B cell (primary cell): ENCODE data around the gene MARF1. TPM values are rescaled to one million over a fixed set of nuclear protein-coding genes. Genes with fewer than 3 reads are reported as not detected.
A peak's percentile ranks its signal among the peaks of the same experiment; 100 is the strongest.
"Not testable (repeated sequence)": the region's sequence is repeated elsewhere in the genome, so short reads cannot be mapped to it uniquely, and the experiment has no call there.

Experiments
- ATAC-seq: fragments of 200-7000 bp; cut with Tn5 transposase; one replicate; pipeline ENCODE4 v1.10.0; 2021; ENCODE audit warnings: low read depth, mild to moderate bottlenecking, moderate number of reproducible peaks, moderate library complexity
- CTCF ChIA-PET: fragments of 350-600 bp; sonication (Branson Sonifier 250); formaldehyde crosslinking; loops from one replicate; lab custom pipeline; 2021; ENCODE audit warnings: antibody characterized with exemption, inconsistent platforms; lab: Charles Lee
- POLR2A ChIA-PET: fragments of 350-600 bp; sonication (Branson Sonifier 250); formaldehyde crosslinking; loops from one replicate; lab custom pipeline; 2021; ENCODE audit warnings: antibody characterized with exemption; lab: Charles Lee
- DNase-seq: peaks from one replicate; pipeline ENCODE4 v3.0.0; 2013
- H2AFZ ChIP-seq: 2 replicates; pipeline ENCODE4 v1.6.1; 2012; ENCODE audit warnings: mild to moderate bottlenecking, low read depth, low read length; ENCODE audit not compliant: insufficient read depth, poor library complexity, severe bottlenecking
- H3K27ac ChIP-seq, 2 donors: 1 replicate in 1 of 2; 2 replicates in 1 of 2; pipeline ENCODE4 v1.5.1; 2012 to 2013; ENCODE audit warnings: low read length in 2 of 2, mild to moderate bottlenecking in 2 of 2, moderate library complexity in 1 of 2
- H3K27me3 ChIP-seq, 4 experiments: fragments of 200-600 bp in 1 of 4; sonication (generic) in 1 of 4; replicated peaks in 1 of 4; 1 replicate in 2 of 4; 2 replicates in 2 of 4; pipeline versions ENCODE4 v1.6.1 to v1.7.0; 2013 to 2016; ENCODE audit warnings: low read length in 3 of 4, mild to moderate bottlenecking in 2 of 4, mixed read lengths in 1 of 4, moderate library complexity in 1 of 4; ENCODE audit not compliant: insufficient read depth in 4 of 4, control insufficient read depth in 3 of 4; ENCODE audit errors: control extremely low read depth in 1 of 4
- H3K36me3 ChIP-seq, 2 experiments: replicated peaks in 1 of 2; 1 replicate in 1 of 2; 2 replicates in 1 of 2; pipeline versions ENCODE4 v1.6.1 to v1.7.1; 2013; ENCODE audit warnings: low read length in 1 of 2; ENCODE audit not compliant: insufficient read depth in 2 of 2, control insufficient read depth in 1 of 2; ENCODE audit errors: control extremely low read depth in 1 of 2, extremely low read depth in 1 of 2
- H3K4me1 ChIP-seq, 2 donors: fragments of 200-600 bp in 1 of 2; sonication (generic) in 1 of 2; 1 replicate in 1 of 2; 2 replicates in 1 of 2; pipeline versions ENCODE4 v1.5.1 to v1.6.1; 2013 to 2017; ENCODE audit warnings: low read length in 2 of 2; ENCODE audit not compliant: control insufficient read depth in 2 of 2, insufficient read depth in 2 of 2
- H3K4me2 ChIP-seq: replicated peaks from 2 replicates; pipeline ENCODE3; 2012; ENCODE audit warnings: mild to moderate bottlenecking, low read depth, low read length; ENCODE audit not compliant: poor library complexity, severe bottlenecking
- H3K4me3 ChIP-seq, 5 experiments: fragments of 200-600 bp in 1 of 5; sonication (generic) in 1 of 5; 1 replicate in 3 of 5; 2 replicates in 2 of 5; pipeline versions ENCODE4 v1.5.1 to v1.7.0; 2011 to 2016; ENCODE audit warnings: low read length in 4 of 5, mild to moderate bottlenecking in 4 of 5, low read depth in 2 of 5, control low read depth in 1 of 5, moderate library complexity in 1 of 5; ENCODE audit not compliant: insufficient read depth in 1 of 5; ENCODE audit errors: control extremely low read depth in 1 of 5, extremely low read depth in 1 of 5
- H3K79me2 ChIP-seq: fragments of 200-600 bp; sonication (generic); one replicate; pipeline ENCODE4 v1.6.0; 2016; ENCODE audit warnings: low read length; ENCODE audit not compliant: control insufficient read depth, insufficient read depth
- H3K9ac ChIP-seq: fragments of 200-600 bp; sonication (generic); 2 replicates; pipeline ENCODE4 v1.6.1; 2017; ENCODE audit warnings: mild to moderate bottlenecking, low read length, moderate library complexity
- H3K9me3 ChIP-seq, 3 donors: one replicate each; pipeline versions ENCODE4 v1.6.1 to v1.7.1; 2013; ENCODE audit warnings: low read length in 2 of 3; ENCODE audit not compliant: control insufficient read depth in 2 of 3, insufficient read depth in 1 of 3; ENCODE audit errors: control extremely low read depth in 1 of 3
- H4K20me1 ChIP-seq: 2 replicates; pipeline ENCODE4 v1.6.0; 2012; ENCODE audit warnings: mild to moderate bottlenecking, low read length; ENCODE audit not compliant: insufficient read depth, control insufficient read depth, poor library complexity, severe bottlenecking
- H3K27ac Mint-ChIP-seq: one replicate; pipeline ENCODE4 v1.8.0; 2021; ENCODE audit warnings: mixed read lengths
- H3K27me3 Mint-ChIP-seq: one replicate; pipeline ENCODE4 v1.8.0; 2021; ENCODE audit warnings: mixed read lengths
- H3K4me1 Mint-ChIP-seq: one replicate; pipeline ENCODE4 v1.8.0; 2021; ENCODE audit warnings: mixed read lengths
- H3K4me3 Mint-ChIP-seq: one replicate; pipeline ENCODE4 v1.8.0; 2021; ENCODE audit warnings: mixed read lengths
- H3K9me3 Mint-ChIP-seq: one replicate; pipeline ENCODE4 v1.8.0; 2022; ENCODE audit warnings: mixed read lengths; ENCODE audit not compliant: insufficient read depth
- EZH2 ChIP-seq: IDR thresholded peaks from 2 replicates; pipeline ENCODE4 v1.6.1; 2012; ENCODE audit warnings: borderline replicate concordance, low read depth, mild to moderate bottlenecking, moderate library complexity, low read length; ENCODE audit not compliant: insufficient read depth, poor library complexity, severe bottlenecking
- WGBS: methylation state at CpG from one replicate; pipeline ENCODE4 v1.1.5; 2013; ENCODE audit warnings: missing lambda C conversion rate; ENCODE audit not compliant: insufficient coverage; 5-methylcytosine and 5-hydroxymethylcytosine counted together
- intact Hi-C: fragments of 100-400 bp; cut with micrococcal nuclease; formaldehyde crosslinking; loops from one replicate; pipeline ENCODE4 v1.10.0; 2022
- polyA plus RNA-seq: library from polyadenylated mRNA; depleted of rRNA; stranded (reverse); fragments of >200 nt; gene quantifications from 2 replicates; pipeline ENCODE4 v1.2.3, GENCODE V29; 2012
- total RNA-seq, 2 donors: library from RNA; stranded (reverse); fragments of 120-200 nt in 1 of 2; gene quantifications; 1 replicate in 1 of 2; 2 replicates in 1 of 2; pipeline versions ENCODE4 v1.2.3 to v1.2.4, GENCODE V29; 2013 to 2022
- TF ChIP-seq, protein P1 (sequence below): fragments of 200-600 bp; IDR thresholded peaks from one replicate; pipeline ENCODE4 v1.8.0; 2022; ENCODE audit warnings: antibody characterized with exemption, mild to moderate bottlenecking

Gene MARF1
- total and polyA plus RNA-seq, 2 donors (not counting 1 experiment from before 2014, with no cell fraction given): 68.0 to 366 TPM

DNA sequence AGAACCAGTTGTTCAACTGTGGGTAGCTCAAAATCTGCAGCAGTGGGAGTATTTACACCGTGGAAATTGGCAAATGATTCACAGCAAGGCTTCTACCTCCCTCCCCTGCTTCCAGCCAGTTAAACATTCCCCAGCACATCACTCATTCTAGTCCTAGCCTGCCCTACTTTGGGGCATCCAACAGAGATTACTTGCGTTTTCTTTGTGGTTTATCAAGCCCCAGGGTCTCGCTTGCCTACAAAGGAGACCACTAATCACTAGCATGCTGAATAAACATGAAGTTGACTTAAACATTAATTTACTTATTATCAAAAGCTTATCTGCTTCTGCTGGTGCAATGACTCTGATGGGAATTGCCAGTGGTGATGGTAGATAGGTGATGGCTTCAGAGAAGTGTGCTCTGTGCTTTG is 94.5 kb downstream of the MARF1 start:
- ATAC-seq: no peak
- no peak for DNase-seq

DNA sequence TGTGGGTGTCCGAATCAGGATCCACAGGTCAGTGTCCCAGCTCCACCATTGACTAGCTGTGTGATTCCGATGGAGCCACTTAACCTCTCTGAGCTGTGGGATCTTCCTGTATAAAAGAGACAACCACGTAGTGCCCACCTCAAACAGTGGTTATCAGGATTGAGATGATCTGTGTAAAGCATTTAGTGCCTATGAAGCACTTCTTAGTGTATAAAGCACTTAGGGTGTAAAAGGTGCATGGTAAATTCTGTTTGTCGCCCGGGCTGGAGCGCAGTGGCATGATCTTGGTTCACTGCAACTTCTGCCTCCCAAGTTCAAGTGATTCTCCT is 95.2 kb downstream of the MARF1 start:
- Mint-ChIP-seq H3K4me1 (peaks cover 3% of the 10 kb centered on the region), H3K4me3 (no peak overlapping the region), H3K27ac (no peak overlapping the region), H3K9me3 (no peaks in the 10 kb centered on the region), H3K27me3 (no peaks in the 10 kb centered on the region)
- H3K9ac ChIP-seq: no peak overlapping the region
- H3K27ac ChIP-seq: no peak overlapping the region
- DNase-seq (no peak), ATAC-seq (no peak)
- ChIA-PET CTCF (no interaction called here), POLR2A (no interaction called here)
- H3K79me2 ChIP-seq: no peaks in the 10 kb centered on the region
- no peaks in the 10 kb centered on the region for H3K4me1 ChIP-seq
- WGBS: 98% methylated on average over 6 of the region's 6 CpGs
- no peaks in the 10 kb centered on the region for H4K20me1 ChIP-seq
- intact Hi-C loops: no loop called here
- H3K27me3 ChIP-seq: no peaks in the 10 kb centered on the region
- no peak overlapping the region for H3K4me3 ChIP-seq
- TF ChIP-seq, protein P1, sequence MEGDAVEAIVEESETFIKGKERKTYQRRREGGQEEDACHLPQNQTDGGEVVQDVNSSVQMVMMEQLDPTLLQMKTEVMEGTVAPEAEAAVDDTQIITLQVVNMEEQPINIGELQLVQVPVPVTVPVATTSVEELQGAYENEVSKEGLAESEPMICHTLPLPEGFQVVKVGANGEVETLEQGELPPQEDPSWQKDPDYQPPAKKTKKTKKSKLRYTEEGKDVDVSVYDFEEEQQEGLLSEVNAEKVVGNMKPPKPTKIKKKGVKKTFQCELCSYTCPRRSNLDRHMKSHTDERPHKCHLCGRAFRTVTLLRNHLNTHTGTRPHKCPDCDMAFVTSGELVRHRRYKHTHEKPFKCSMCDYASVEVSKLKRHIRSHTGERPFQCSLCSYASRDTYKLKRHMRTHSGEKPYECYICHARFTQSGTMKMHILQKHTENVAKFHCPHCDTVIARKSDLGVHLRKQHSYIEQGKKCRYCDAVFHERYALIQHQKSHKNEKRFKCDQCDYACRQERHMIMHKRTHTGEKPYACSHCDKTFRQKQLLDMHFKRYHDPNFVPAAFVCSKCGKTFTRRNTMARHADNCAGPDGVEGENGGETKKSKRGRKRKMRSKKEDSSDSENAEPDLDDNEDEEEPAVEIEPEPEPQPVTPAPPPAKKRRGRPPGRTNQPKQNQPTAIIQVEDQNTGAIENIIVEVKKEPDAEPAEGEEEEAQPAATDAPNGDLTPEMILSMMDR: no peak
- no peak for TF ChIP-seq EZH2
- no peak overlapping the region for H2AFZ ChIP-seq
- peaks cover 0 to 13% (median 4%) of the 10 kb centered on the region in 3 donors for H3K9me3 ChIP-seq
- no peak overlapping the region for H3K4me2 ChIP-seq
- H3K36me3 ChIP-seq: no peaks in the 10 kb centered on the region

More for the DNA sequence above, 94.5 kb downstream of the MARF1 start:
- ChIA-PET CTCF (no interaction called here), POLR2A (no interaction called here)
- no peaks in the 10 kb centered on the region for H4K20me1 ChIP-seq
- H3K9ac ChIP-seq: no peak overlapping the region
- no peaks in the 10 kb centered on the region for H3K4me1 ChIP-seq
- no peaks in the 10 kb centered on the region for H3K36me3 ChIP-seq
- 100% methylated on average over 1 of the region's 3 CpGs for WGBS
- H3K27ac ChIP-seq: no peak overlapping the region
- H3K4me3 ChIP-seq: no peak overlapping the region
- Mint-ChIP-seq H3K9me3 (no peaks in the 10 kb centered on the region), H3K4me3 (no peak overlapping the region), H3K4me1 (peaks cover 3% of the 10 kb centered on the region), H3K27ac (peak overlapping the region; percentile 46), H3K27me3 (no peaks in the 10 kb centered on the region)
- H2AFZ ChIP-seq: no peak overlapping the region
- no peaks in the 10 kb centered on the region for H3K79me2 ChIP-seq
- no peak overlapping the region for H3K4me2 ChIP-seq
- H3K27me3 ChIP-seq: no peaks in the 10 kb centered on the region
- intact Hi-C loops: no loop called here
- H3K9me3 ChIP-seq: peaks cover 0 to 5% (median 0%) of the 10 kb centered on the region in 3 donors
- TF ChIP-seq EZH2: no peak
- TF ChIP-seq, protein P1: no peak

DNA sequence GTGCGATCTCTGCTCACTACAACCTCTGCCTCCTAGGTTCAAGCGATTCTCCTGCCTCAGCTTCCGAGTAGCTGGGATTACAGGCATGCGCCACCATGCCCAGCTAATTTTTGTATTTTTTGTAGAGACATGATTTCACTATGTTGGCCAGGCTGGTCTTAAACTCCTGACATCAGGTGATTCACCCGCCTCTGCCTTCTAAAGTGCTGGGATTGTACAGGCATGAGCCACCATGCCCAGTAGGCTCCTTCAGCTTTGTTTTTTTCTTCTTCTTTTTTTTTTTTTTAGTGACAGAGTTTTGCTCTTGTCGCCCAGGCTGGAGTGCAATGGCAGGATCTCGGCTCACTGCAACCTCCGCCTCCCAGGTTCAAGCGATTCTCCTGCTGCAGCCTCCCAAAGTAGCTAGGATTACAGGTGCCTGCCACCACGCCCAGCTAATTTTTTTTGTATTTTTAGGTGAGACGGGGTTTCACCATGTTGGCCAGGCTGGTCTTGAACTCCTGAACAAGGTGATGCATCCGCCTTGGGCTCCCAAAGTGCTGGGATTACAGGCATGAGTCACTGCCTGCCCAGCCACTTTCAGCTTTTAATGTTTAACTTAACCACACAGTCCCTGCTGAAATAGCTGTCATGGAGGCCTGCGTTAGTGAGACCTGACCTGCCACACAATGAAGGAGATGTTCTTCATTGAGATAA is 95.7 kb downstream of the MARF1 start:
- H3K27me3 ChIP-seq, H3K9ac ChIP-seq, H3K4me2 ChIP-seq, H3K9me3 Mint-ChIP-seq, H3K4me3 ChIP-seq, H4K20me1 ChIP-seq, H3K27ac ChIP-seq, H3K4me3 Mint-ChIP-seq, H3K4me1 ChIP-seq, H3K4me1 Mint-ChIP-seq, H3K36me3 ChIP-seq, intact Hi-C loops, H3K27ac Mint-ChIP-seq, ATAC-seq, H2AFZ ChIP-seq, DNase-seq, POLR2A ChIA-PET, CTCF ChIA-PET, H3K79me2 ChIP-seq, H3K27me3 Mint-ChIP-seq: not testable (repeated sequence)
- WGBS: 97% methylated on average over 7 of the region's 13 CpGs
- H3K9me3 ChIP-seq: peaks cover 0 to 16% (median 4%) of the 10 kb centered on the region in 3 donors
